ENCODE results near the gene DLG2. TPM values are rescaled to one million over a fixed set of nuclear protein-coding genes. Genes with fewer than 3 reads are reported as not detected.

The DLG2 gene
- total and polyA plus RNA-seq, 9 of the 15 experiments (the other 6 are each of a cell fraction or from before 2014, with no cell fraction given), result 0.52 to 1.6 (median 0.95) TPM

GRCh38 chr11:83816572-83817187 lies 1810.5 kb downstream of the DLG2 start (continued):
- TF ChIP-seq FOS (IDR thresholded peaks at IDR 0.05; ENCODE audit: extremely low read depth, insufficient read length) (no peak), ZNF699 (CRISPR knock-in tag; IDR thresholded peaks at IDR 0.05; ENCODE audit: insufficient replicate concordance) (no peak), RAD21 (CRISPR knock-in tag; conservative IDR thresholded peaks at IDR 0.05 in 1 of 2, IDR thresholded peaks at IDR 0.05 in 1 of 2) (peak; percentile 55 to 69), ATF7 (IDR thresholded peaks at IDR 0.05) (no peak), MNT (conservative IDR thresholded peaks at IDR 0.05) (no peak), NCOA1 (IDR thresholded peaks at IDR 0.05; ENCODE audit: low read depth) (no peak), ZNF449 (CRISPR knock-in tag; IDR thresholded peaks at IDR 0.05) (no peak), TAF1 (IDR thresholded peaks at IDR 0.05; ENCODE audit: control insufficient read depth, extremely low read depth, insufficient read depth, low read length, severe bottlenecking) (no peak), HOMEZ (CRISPR knock-in tag; IDR thresholded peaks at IDR 0.05) (no peak), REST (IDR thresholded peaks at IDR 0.05; ENCODE audit: borderline replicate concordance) (peak; percentile 47; the same call in 1 of the 2 replicates), REST (CRISPR knock-in tag; IDR thresholded peaks at IDR 0.05; ENCODE audit: low read depth) (no peak), ZNF778 (CRISPR knock-in tag; IDR thresholded peaks at IDR 0.05) (no peak)

Measured in K562 (cell line).